NT2/D1 (cell line): Measurements from ENCODE around the gene SRCIN1.

Experiments used
- DNase-seq: peaks from one replicate; pipeline ENCODE4 v3.0.0-alpha.2; 2011; ENCODE audit warnings: low read depth, low spot score
- H3K27me3 ChIP-seq: 2 replicates; pipeline ENCODE4 v1.6.0; 2011; ENCODE audit warnings: mild to moderate bottlenecking; ENCODE audit not compliant: insufficient read length, insufficient read depth
- H3K36me3 ChIP-seq: 2 replicates; pipeline ENCODE4 v1.6.1; 2011; ENCODE audit warnings: mild to moderate bottlenecking, low read length, mixed read lengths; ENCODE audit not compliant: insufficient read depth, insufficient read length
- H3K4me1 ChIP-seq: 2 replicates; pipeline ENCODE4 v1.5.1; 2011; ENCODE audit not compliant: insufficient read depth, insufficient read length
- H3K4me3 ChIP-seq: 2 replicates; pipeline ENCODE4 v1.5.1; 2011; ENCODE audit warnings: low read depth; ENCODE audit not compliant: insufficient read length
- H3K9ac ChIP-seq: 2 replicates; pipeline ENCODE4 v1.6.0; 2011; ENCODE audit warnings: low read depth; ENCODE audit not compliant: insufficient read length
- H3K9me3 ChIP-seq: 2 replicates; pipeline ENCODE4 v1.5.1; 2011; ENCODE audit warnings: mild to moderate bottlenecking, low read length; ENCODE audit not compliant: insufficient read depth
- SUZ12 ChIP-seq: IDR thresholded peaks from 2 replicates; pipeline ENCODE4 v1.6.1; 2011; ENCODE audit not compliant: insufficient read length, insufficient read depth; ENCODE audit errors: extremely low read depth
- YY1 ChIP-seq: IDR thresholded peaks from 2 replicates; pipeline ENCODE4 v1.6.1; 2011; ENCODE audit not compliant: insufficient read length, insufficient read depth
- ZNF274 ChIP-seq: IDR thresholded peaks from 2 replicates; pipeline ENCODE4 v1.6.1; 2011; ENCODE audit warnings: mild to moderate bottlenecking, low read depth, low read length

Gene SRCIN1

GRCh38 chr17:38613981-38614779, 8.4 kb upstream of the SRCIN1 start:
- Histone ChIP-seq H3K36me3 (no peaks in the 10 kb centered on the region), H3K9ac (no peak overlapping the region), H3K4me3 (no peak overlapping the region), H3K9me3 (peaks cover 9% of the 10 kb centered on the region; the same call in 1 of the 2 replicates), H3K4me1 (peaks cover 12% of the 10 kb centered on the region), H3K27me3 (peaks cover 5% of the 10 kb centered on the region)
- TF ChIP-seq ZNF274 (no peak), SUZ12 (no peak), YY1 (no peak)
- DNase-seq, result no peak

GRCh38 chr17:38613525-38613980, 7.8 kb upstream of the SRCIN1 start:
- H3K9ac ChIP-seq, result no peak overlapping the region
- H3K4me1 ChIP-seq, result peaks cover 18% of the 10 kb centered on the region
- TF ChIP-seq ZNF274 (no peak), YY1 (no peak), SUZ12 (no peak)
- H3K36me3 ChIP-seq, result no peaks in the 10 kb centered on the region
- peaks cover 5% of the 10 kb centered on the region for H3K27me3 ChIP-seq
- peaks cover 9% of the 10 kb centered on the region; the same call in 1 of the 2 replicates for H3K9me3 ChIP-seq
- DNase-seq, result no peak
- H3K4me3 ChIP-seq, result no peak overlapping the region

DNA sequence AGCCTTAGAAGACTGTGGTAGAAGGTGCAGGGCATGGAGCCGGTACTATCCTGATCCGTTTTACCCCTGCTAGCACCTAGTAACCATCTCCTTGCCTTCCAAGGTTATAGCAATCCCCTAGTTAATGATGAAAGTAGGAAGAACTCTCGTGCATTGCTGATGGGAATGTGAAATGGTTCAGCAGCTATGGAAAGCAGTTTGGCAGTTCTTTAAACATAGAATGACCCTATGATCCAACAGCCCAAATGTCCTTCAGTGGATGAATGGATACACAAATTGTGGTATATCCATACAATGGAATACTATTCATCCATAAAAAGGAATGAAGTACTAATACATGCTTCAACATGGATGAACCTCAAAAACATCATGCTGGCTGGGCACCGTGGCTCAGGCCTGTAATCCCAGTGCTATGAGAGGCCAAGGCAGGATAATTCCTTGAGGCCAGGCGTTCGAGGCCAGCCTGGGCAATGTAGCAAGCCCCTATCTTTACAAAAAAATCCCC, 6.2 kb upstream of the SRCIN1 start:
- peaks cover 9% of the 10 kb centered on the region; the same call in 1 of the 2 replicates for H3K9me3 ChIP-seq
- no peak overlapping the region for H3K9ac ChIP-seq
- no peak overlapping the region for H3K4me3 ChIP-seq
- DNase-seq, result no peak
- H3K4me1 ChIP-seq, result peaks cover 31% of the 10 kb centered on the region
- H3K36me3 ChIP-seq, result no peaks in the 10 kb centered on the region
- peaks cover 3% of the 10 kb centered on the region for H3K27me3 ChIP-seq
- no peak for TF ChIP-seq ZNF274
- TF ChIP-seq SUZ12, result no peak
- no peak for TF ChIP-seq YY1

DNA sequence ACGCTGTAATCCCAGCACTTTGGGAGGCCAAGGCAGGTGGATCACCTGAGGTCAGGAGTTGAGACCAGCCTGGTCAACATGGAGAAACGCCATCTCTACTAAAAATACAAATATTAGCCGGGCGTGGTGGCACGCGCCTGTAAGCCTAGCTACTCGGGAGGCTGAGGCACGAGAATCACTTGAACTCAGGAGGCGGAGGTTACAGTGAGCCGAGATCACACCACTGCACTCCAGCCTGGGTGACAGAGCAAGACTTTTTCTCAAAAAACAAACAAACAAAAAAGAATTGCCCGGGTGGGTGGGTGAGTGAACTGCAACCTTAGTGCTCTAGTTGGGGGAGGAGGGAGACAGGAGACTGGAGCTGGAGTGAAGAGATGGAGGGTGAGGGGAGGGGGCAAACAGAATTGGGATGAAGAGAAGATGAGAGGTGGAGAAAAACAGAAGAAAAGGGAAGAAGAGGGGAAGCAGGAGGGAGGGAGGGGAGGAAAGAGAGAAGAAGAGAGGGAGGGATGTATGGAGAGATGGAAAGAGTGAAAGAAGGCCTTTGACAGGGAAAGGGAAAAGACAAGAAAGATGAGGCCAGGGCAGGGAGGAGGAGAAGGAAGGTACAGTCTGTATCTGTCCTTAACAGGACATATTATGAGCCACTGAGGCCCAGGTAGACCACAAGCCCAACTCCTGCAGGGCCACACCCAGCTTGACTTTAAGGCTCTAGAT, 5.5 kb upstream of the SRCIN1 start:
- H3K4me3 ChIP-seq, result no peak overlapping the region
- no peak for DNase-seq
- H3K9ac ChIP-seq, result no peak overlapping the region
- peaks cover 9% of the 10 kb centered on the region; the same call in 1 of the 2 replicates for H3K9me3 ChIP-seq
- TF ChIP-seq SUZ12, result no peak
- no peak for TF ChIP-seq ZNF274
- no peak for TF ChIP-seq YY1
- H3K4me1 ChIP-seq, result peaks cover 34% of the 10 kb centered on the region
- no peaks in the 10 kb centered on the region for H3K36me3 ChIP-seq
- H3K27me3 ChIP-seq, result peaks cover 3% of the 10 kb centered on the region

- peaks cover 8% of the 10 kb centered on the region for H3K27me3 ChIP-seq
- peak; percentile 93 for DNase-seq
- peaks cover 34% of the 10 kb centered on the region for H3K4me1 ChIP-seq
- no peaks in the 10 kb centered on the region for H3K36me3 ChIP-seq
- peak overlapping the region; percentile 61 for H3K9ac ChIP-seq
- no peak overlapping the region for H3K4me3 ChIP-seq
- TF ChIP-seq YY1 (no peak), ZNF274 (no peak), SUZ12 (no peak)
- peaks cover 9% of the 10 kb centered on the region; the same call in 1 of the 2 replicates for H3K9me3 ChIP-seq
Measured at GRCh38 chr17:38609280-38610031, 3.7 kb upstream of the SRCIN1 start.

- no peak for DNase-seq
- TF ChIP-seq YY1 (no peak), SUZ12 (no peak), ZNF274 (no peak)
- Histone ChIP-seq H3K4me1 (peaks cover 32% of the 10 kb centered on the region), H3K9me3 (peaks cover 9% of the 10 kb centered on the region; the same call in 1 of the 2 replicates), H3K27me3 (peaks cover 16% of the 10 kb centered on the region), H3K9ac (peak overlapping the region; percentile 61), H3K36me3 (no peaks in the 10 kb centered on the region), H3K4me3 (no peak overlapping the region)
Measured at GRCh38 chr17:38608648-38609047, 2.9 kb upstream of the SRCIN1 start.
